ENCODE measurements around the gene PYDC1.
"Not testable (repeated sequence)": the region's sequence is repeated elsewhere in the genome, so short reads cannot be mapped to it uniquely, and the experiment has no call there.

PYDC1 gene

GRCh38 chr16:31216422-31217135, at the start of gene PYDC1:
TSS of gene PYDC1 (minus strand) at chr16:31217135. CDS start at chr16:31217028, 107 bp downstream.
- DNase-seq (ENCODE audit: low spot score): peak; percentile 65

- DNase-seq (ENCODE audit: low spot score): peak; percentile 47
Measured at GRCh38 chr16:31265329-31266245, 48.7 kb upstream of the PYDC1 start.

- no peak for DNase-seq (ENCODE audit: low spot score)
Measured at GRCh38 chr16:31262084-31262483, 45.1 kb upstream of the PYDC1 start.

- no peak for DNase-seq (ENCODE audit: low spot score)
Measured at GRCh38 chr16:31260136-31260931, 43.4 kb upstream of the PYDC1 start.

- no peak for DNase-seq (ENCODE audit: low spot score)
Measured at GRCh38 chr16:31258366-31258765, 41.4 kb upstream of the PYDC1 start.

- DNase-seq (ENCODE audit: low spot score): no peak
Measured at GRCh38 chr16:31256466-31256865, 39.5 kb upstream of the PYDC1 start.

GRCh38 chr16:31253642-31254045, 36.7 kb upstream of the PYDC1 start:
- DNase-seq (ENCODE audit: low spot score): no peak

- no peak for DNase-seq (ENCODE audit: low spot score)
Measured at GRCh38 chr16:31251435-31251834, 34.5 kb upstream of the PYDC1 start.

- DNase-seq (ENCODE audit: low spot score): no peak
Measured at GRCh38 chr16:31250782-31251384, 33.9 kb upstream of the PYDC1 start.

GRCh38 chr16:31248344-31248743, 31.4 kb upstream of the PYDC1 start:
- no peak for DNase-seq (ENCODE audit: low spot score)

GRCh38 chr16:31246296-31246695, 29.4 kb upstream of the PYDC1 start:
- DNase-seq (ENCODE audit: low spot score): no peak

GRCh38 chr16:31245598-31245997, 28.7 kb upstream of the PYDC1 start:
- not testable (repeated sequence) for DNase-seq (ENCODE audit: low spot score)

- DNase-seq (ENCODE audit: low spot score): no peak
Measured at GRCh38 chr16:31243734-31244670, 27.1 kb upstream of the PYDC1 start.

- no peak for DNase-seq (ENCODE audit: low spot score)
Measured at GRCh38 chr16:31242206-31242605, 25.3 kb upstream of the PYDC1 start.

GRCh38 chr16:31238041-31238440, 21.1 kb upstream of the PYDC1 start:
- no peak for DNase-seq (ENCODE audit: low spot score)

GRCh38 chr16:31229501-31229900, 12.6 kb upstream of the PYDC1 start:
- DNase-seq (ENCODE audit: low spot score): no peak

GRCh38 chr16:31228206-31228605, 11.3 kb upstream of the PYDC1 start:
- DNase-seq (ENCODE audit: low spot score): no peak

GRCh38 chr16:31225193-31225592, 8.3 kb upstream of the PYDC1 start:
- no peak for DNase-seq (ENCODE audit: low spot score)

GRCh38 chr16:31224092-31224955, 7.4 kb upstream of the PYDC1 start:
- DNase-seq (ENCODE audit: low spot score): no peak

GRCh38 chr16:31223044-31223443, 6.1 kb upstream of the PYDC1 start:
- no peak for DNase-seq (ENCODE audit: low spot score)

Data from iPS-NIHi11 (cell line).